Thoracic aorta (tissue), 2 donors: ENCODE results near the gene MNX1. TPM values are rescaled to one million over a fixed set of nuclear protein-coding genes. Genes with fewer than 3 reads are reported as not detected.

Experiments
- ATAC-seq: fragments of 150-250 bp; one replicate; pipeline ENCODE4 v1.8.0; 2017; ENCODE audit warnings: low read depth; ENCODE audit not compliant: insufficient number of reproducible peaks, low FRiP score
- DNase-seq: peaks from one replicate; pipeline ENCODE4 v3.0.0-alpha.2; 2020; ENCODE audit warnings: low spot score
- H3K27ac ChIP-seq, 2 donors: fragments of 200-600 bp; sonication (generic); 1 replicate in 1 of 2; 2 replicates in 1 of 2; pipeline ENCODE4 v1.5.1; 2016; ENCODE audit warnings: mild to moderate bottlenecking in 2 of 2, moderate library complexity in 2 of 2
- H3K27me3 ChIP-seq: fragments of 200-600 bp; sonication (generic); replicated peaks from 2 replicates; pipeline ENCODE4 v1.6.0; 2016; ENCODE audit warnings: mild to moderate bottlenecking; ENCODE audit not compliant: insufficient read depth
- H3K36me3 ChIP-seq: fragments of 200-600 bp; sonication (generic); one replicate; pipeline ENCODE4 v1.5.1; 2016
- H3K4me1 ChIP-seq, 2 donors: fragments of 200-600 bp; sonication (generic); 1 replicate in 1 of 2; 2 replicates in 1 of 2; pipeline versions ENCODE4 v1.5.1 to v1.6.0; 2016; ENCODE audit warnings: low read depth in 2 of 2, mild to moderate bottlenecking in 1 of 2; ENCODE audit not compliant: control insufficient read depth in 1 of 2
- H3K4me3 ChIP-seq: fragments of 200-600 bp; sonication (generic); 2 replicates; pipeline ENCODE4 v1.5.1; 2016; ENCODE audit warnings: mild to moderate bottlenecking
- H3K9me3 ChIP-seq: fragments of 200-600 bp; sonication (generic); 2 replicates; pipeline ENCODE4 v1.5.1; 2016
- total RNA-seq, 2 donors: library from RNA; depleted of rRNA; stranded (reverse); fragments of >200 nt; gene quantifications; one replicate each; pipeline versions ENCODE4 v1.1.0 to v1.2.3, GENCODE V29; 2016
- TF ChIP-seq, protein P1 (sequence below): fragments of 200-600 bp; sonication (generic); IDR thresholded peaks from one replicate; pipeline ENCODE4 v1.5.1; 2019; ENCODE audit warnings: antibody characterized with exemption

MNX1 gene
- total RNA-seq, 2 donors from 2014 or later = not detected

DNA sequence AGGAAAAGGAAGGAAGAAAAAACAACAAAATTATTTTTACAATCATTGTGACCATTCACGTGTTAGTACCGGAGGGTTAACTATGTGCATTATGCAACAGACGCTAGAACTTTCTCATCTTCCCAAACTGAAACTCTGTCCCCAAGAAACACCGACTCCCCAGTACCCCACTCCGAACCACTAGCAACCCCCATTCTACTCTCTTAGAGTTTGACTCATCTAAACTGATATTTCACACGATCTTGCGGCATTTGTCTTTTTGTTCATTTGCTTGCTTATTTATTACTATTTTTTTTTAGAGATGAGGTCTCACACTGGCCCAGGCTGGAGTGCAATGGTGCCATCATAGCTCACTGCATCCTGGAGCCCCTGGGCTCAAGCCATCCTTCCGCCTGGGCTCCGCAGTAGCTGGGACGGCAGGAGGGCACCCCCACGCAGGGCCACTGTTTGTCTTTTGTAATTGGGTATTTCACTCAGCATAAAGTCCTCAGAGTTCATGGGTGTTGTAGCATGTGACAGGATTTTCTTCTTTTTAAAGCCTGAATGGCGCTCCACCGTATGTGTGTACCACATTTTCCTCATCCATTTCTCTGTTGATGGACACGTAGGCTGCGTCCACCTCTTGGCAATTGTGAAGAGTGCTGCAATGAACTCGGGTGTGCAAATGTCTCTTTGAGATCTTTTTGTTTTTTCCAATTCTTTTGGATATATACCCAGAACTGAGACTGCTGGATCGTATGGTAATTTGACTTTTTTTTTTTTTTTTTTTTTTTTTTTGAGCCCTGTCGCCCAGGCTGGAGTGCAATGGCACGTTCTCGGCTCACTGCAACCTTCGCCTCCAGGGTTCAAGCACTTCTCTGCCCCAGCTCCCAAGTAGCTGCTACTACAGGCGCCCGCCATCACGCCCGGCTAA, 9.5 kb downstream of the MNX1 start:
- H3K4me1 ChIP-seq = peaks cover 23 to 49% of the 10 kb centered on the region in 2 donors
- no peak for ATAC-seq
- H3K9me3 ChIP-seq = no peaks in the 10 kb centered on the region
- H3K27me3 ChIP-seq = peaks cover 29% of the 10 kb centered on the region
- no peaks in the 10 kb centered on the region for H3K36me3 ChIP-seq
- no peak overlapping the region for H3K27ac ChIP-seq
- peak overlapping the region; percentile 71 for H3K4me3 ChIP-seq
- TF ChIP-seq, protein P1, sequence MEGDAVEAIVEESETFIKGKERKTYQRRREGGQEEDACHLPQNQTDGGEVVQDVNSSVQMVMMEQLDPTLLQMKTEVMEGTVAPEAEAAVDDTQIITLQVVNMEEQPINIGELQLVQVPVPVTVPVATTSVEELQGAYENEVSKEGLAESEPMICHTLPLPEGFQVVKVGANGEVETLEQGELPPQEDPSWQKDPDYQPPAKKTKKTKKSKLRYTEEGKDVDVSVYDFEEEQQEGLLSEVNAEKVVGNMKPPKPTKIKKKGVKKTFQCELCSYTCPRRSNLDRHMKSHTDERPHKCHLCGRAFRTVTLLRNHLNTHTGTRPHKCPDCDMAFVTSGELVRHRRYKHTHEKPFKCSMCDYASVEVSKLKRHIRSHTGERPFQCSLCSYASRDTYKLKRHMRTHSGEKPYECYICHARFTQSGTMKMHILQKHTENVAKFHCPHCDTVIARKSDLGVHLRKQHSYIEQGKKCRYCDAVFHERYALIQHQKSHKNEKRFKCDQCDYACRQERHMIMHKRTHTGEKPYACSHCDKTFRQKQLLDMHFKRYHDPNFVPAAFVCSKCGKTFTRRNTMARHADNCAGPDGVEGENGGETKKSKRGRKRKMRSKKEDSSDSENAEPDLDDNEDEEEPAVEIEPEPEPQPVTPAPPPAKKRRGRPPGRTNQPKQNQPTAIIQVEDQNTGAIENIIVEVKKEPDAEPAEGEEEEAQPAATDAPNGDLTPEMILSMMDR = no peak
- no peak for DNase-seq

DNA sequence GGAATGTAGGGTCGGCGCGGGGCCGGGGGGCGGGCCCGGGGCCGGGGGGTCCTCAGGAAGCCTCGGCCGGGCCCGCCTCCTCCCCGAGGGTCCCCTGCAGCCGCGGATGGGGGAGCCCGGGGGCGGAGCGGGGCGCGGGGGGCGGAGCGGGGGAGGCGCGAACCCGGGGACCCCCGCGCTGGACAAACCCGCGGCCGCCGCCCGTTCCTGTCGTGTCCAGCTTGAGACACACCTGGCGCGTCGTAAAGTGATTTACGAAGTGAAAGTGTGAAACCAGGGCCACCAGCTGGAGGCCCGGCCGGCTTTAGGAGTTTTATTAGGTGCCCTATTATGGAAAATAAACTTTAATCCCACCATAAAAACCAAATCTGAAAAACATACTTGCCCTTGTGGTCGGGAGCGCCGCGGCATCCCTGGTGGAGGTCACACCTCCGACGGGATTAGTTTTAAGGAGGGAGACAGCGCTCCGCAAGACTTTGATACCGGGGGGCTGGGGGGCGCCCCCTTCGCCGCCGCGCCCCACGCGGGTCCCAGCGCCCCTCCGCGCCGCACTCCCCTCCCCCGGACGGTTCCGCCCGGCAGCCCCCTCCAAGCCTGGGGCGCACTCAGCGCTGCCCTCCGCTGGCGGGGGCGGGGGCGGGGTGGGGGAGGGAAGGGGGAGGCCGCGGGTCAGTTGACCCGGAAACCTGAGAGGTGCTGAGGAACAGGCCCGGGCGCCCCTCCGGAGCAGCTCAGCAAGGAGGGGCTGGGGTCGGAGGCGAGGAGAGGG, 10.3 kb downstream of the MNX1 start:
- Histone ChIP-seq H3K4me3 (peak overlapping the region; percentile 71), H3K9me3 (no peaks in the 10 kb centered on the region), H3K4me1 (peaks cover 23 to 40% of the 10 kb centered on the region in 2 donors), H3K36me3 (no peaks in the 10 kb centered on the region), H3K27me3 (peaks cover 29% of the 10 kb centered on the region), H3K27ac (no peak overlapping the region)
- DNase-seq (no peak), ATAC-seq (no peak)
- TF ChIP-seq, protein P1 = no peak

DNA sequence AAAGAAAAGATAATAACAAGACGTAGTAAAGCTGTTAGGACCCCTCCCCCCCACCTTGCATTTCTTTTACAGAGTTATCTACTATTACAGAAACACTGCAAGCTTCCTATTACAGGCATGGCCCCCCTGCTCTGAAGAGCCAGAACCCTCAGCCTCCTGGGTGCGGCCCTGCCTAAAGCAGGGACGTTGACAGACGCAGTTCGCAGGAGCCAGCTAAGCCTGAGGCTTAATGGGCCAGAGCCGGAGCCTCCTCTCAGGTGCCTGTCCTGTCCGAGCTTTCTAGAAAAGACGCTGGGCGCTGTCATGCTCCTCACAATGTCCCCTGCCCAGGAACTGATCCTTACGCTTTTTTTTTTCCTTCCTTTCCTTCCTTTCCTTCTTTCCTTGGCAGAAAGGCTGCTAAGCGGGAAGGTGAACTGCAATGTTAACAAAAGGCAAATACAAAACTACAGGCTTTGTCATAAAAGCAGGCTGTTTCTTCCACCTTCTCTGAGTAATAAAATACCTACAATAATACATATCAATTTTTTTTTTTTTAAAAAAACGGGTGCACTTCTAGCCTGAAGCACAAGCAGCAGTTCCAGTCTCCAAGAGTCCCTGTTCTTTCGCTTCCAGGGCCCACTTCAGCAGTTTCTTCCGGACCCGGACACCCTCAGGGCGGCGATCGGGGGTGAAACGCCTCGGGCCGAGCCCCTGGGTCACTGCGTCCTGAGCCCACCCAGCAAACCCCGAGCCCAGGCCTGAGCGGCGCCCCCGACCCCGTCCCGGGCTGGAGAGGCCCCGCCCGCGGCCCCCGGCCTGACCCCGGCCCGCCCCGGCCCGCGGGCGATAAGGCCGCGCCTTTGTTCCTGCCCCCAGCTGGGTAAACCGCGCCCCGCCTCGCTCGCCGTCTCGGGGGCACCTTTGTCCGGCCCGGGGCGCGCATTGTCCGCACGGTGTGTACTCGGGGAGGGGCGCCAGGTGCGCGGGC, 11.2 kb downstream of the MNX1 start:
- no peak overlapping the region for H3K27ac ChIP-seq
- peaks cover 23 to 36% of the 10 kb centered on the region in 2 donors for H3K4me1 ChIP-seq
- H3K36me3 ChIP-seq = no peaks in the 10 kb centered on the region
- H3K4me3 ChIP-seq = peak overlapping the region; percentile 71
- no peak for ATAC-seq
- no peak for DNase-seq
- no peaks in the 10 kb centered on the region for H3K9me3 ChIP-seq
- TF ChIP-seq, protein P1 = no peak
- peaks cover 22% of the 10 kb centered on the region for H3K27me3 ChIP-seq

DNA sequence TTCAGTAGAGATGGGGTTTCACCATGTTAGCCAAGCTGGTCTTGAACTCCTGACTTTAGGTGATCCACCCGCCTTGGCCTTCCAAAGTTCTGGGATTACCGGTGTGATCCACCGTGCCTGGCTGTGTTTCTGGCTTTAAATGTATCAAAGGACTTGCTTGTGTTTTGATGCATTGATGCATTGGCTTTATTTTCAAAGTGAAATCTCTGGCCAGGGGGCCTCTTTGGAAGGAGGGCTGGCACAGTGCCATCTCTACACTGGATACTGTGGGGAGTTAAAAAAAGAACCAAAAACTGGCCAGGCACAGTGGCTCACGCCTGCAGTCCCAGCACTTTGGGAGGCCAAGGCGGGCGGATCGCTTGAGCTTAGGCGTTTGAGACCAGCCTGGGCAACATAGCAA, 16.0 kb downstream of the MNX1 start:
- DNase-seq = no peak
- Histone ChIP-seq H3K9me3 (no peaks in the 10 kb centered on the region), H3K27me3 (no peaks in the 10 kb centered on the region), H3K27ac (no peak overlapping the region), H3K36me3 (no peaks in the 10 kb centered on the region), H3K4me1 (peaks cover 1 to 2% of the 10 kb centered on the region in 2 donors), H3K4me3 (no peak overlapping the region)
- ATAC-seq = no peak
- TF ChIP-seq, protein P1 = no peak
